HG02981 (cell line): ENCODE measurements around the gene MED26.
"Not testable (repeated sequence)": the region's sequence is repeated elsewhere in the genome, so short reads cannot be mapped to it uniquely, and the experiment has no call there.

ENCODE experiments used
- ATAC-seq: cut with Tn5 transposase; IDR thresholded peaks from one replicate; pipeline ENCODE4 v1.9.1; 2021; ENCODE audit warnings: mild to moderate bottlenecking, moderate library complexity; ENCODE audit not compliant: unreplicated experiment

The MED26 gene

DNA sequence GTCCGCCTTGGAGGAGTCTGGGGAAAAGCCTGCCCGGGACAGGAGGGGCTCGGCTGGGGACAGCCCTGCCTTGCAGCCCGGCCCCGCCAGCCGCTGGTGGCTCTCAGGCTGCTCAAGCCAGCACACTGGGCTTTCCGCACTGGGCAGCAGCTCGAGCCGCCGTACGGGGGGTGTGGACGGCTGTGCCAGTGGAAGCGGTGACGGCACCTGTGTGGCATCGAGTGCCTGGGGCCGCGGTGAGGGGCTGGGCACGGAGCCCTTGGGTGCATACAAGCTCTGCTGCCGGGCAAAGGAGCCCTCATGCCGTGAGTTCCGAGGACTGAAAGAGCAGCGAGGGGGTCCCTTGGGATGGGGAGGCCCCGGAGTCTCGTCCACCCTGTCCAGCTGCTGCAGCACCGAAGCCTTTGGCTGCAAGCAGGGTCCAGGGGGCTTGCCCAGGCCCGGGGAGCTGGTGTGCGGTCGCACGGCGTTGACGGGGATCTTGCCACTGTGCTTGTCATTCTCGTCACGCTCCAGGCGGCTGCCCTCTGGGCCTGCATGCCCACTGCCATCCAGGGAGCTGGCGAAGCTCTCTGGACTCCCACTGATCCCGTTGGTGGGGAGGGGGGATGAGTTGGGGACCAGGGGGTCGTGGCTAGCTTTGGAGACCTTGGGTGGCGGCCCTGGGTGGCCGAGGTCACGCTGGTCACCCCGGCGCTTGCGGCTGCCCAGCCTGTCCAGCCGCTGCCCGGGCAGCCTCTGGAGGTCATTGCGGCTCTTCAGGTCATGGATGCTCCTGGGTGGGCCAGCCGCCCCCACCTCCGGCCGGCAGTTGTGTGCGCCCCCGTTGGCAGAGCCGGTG, 51.1 kb downstream of the MED26 start:
- ATAC-seq, result no peak

DNA sequence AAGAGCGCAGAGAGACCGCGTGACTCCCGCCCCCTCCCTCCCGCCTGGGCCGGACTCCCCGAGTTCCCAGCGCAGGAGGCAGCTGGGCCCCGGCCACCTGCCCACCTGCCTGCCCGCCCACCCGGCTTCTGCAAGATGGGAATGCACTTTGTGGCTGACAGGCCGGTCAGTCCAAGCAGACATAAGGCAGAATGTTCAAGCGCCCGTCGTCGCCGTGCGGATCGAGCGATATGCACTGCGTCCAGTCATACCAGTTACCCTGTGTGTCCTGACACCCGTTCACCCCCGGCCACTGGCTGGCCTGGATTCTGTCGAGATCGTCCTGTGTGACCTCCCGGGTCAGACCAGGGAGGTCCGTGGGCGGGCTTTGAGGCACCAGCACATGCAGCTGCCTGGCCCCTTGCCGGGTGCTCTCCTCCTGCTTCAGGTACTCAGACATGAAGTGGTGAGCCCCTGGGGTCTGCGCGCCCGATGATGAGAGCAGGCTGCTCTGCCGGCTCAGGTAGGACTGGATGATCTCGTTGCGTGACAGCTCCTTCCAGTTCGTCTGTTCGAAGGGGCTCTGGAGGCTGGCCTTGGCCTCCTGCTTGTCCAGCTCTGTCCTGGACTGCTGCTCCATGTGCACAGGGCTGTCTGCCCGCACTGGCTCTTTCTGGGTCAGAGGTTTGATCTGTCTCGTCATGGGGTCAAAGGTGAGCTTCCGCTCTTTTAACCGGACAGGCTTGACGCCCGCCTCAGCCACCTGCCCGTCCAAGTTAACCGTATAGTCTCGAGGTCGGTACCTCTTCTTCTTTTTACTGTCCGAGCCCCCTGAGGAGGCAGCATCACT, 51.9 kb downstream of the MED26 start:
- ATAC-seq, result no peak

DNA sequence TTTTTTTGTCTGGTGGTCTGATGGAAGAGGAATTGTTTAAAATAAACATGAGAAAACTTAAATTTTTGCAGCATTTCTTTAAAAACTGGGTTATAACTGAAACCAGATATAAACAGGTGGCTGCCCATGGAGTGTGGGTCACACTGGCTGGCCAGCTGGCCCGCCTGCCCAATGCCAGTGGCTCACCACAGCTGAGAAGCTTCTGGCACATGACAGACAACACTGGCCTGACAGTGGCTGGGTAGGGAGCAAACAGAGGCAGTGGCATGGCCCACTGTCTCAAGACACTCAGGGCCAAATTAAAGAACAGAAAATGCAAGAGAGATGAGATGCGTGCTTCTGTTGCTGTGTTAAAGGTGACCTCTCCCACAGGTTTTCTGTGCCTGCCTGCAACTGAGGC, 52.7 kb downstream of the MED26 start:
- ATAC-seq, result no peak

DNA sequence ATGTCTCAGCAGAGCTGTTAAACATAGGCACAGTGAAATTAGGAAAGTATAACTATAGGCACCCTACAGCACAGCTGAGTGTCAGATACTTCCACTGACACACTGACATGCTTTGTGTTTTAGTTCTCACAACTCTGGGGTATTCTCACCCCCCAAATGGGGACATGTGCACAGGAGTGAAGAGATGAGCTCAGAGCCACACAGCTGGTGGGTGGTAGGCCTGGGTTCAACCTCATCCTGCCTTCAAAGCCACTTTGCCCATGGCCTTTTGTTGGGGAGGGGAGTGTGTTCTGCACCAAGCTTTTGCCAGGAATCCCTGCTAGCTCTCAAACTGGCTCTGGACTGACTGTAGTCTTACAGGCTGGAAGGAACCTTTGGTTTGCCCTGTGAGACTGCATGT, 54.1 kb downstream of the MED26 start:
- ATAC-seq, result no peak

DNA sequence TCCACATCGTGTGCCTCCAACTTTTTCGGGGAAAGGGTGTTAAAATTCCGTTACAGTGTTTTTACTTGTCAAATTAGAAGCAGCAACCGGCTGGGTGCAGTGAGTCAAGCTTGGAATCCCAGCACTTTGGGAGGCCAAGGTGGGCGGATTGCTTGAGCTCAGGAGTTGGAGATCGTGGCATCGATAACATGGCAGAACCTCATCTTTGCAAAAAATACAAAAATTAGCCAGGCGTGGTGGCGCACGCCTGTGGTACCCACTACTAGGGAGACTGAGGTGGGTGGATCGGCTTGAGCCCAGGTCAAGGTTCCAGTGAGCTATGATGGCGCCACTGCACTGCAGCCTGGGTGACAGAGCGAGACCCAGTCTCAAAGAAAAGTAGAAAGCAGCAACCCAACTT, 54.7 kb downstream of the MED26 start:
- no peak for ATAC-seq

DNA sequence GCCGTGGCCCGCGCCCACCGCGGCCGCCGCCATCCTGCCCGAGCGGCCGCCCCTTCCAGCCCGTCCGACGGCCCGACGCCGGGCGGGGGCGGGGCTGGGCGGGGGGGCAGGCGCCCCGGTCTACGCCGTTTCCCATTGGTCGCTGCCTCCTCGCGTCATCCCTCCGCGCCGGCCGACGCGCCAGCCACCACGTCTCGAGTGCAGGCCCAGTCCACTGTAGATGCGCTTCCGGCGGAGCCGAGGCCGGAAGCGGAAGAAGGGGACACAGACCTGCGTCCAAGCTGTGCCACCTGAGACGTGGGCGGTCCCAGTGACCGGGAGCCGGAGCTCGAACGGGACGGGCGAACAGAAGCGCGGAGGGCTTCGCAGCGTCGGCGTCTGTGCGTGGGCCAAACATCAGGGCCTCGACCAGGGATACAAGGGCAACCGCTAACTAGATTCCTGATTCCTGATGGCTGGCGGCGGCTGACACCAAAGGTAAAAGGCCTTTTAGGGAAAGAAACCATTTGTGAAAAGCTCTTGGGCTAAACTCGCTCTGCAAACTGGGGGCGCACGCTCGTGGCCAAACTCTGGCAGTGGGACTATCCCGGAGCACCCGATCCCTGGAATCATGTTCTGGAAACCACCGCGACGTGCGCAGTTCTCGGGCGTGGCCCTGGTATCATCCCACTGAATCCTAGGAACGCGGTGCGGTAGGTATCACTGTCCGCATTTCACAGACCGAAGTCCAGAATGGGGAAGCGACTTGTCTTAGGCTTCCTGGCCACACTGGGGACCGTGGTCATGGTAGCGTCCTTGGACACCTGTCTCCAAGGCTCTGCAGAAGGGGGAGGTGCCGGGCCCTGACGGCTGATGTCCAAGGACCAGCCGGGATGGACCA, 55.4 kb downstream of the MED26 start, which contains the start of gene SLC35E1:
Gene SLC35E1, minus strand, starts transcription at position 84 of the 880 bp plus-strand sequence. Its CDS starts 51 bp downstream, at position 33.
- ATAC-seq, result peak; percentile 72

DNA sequence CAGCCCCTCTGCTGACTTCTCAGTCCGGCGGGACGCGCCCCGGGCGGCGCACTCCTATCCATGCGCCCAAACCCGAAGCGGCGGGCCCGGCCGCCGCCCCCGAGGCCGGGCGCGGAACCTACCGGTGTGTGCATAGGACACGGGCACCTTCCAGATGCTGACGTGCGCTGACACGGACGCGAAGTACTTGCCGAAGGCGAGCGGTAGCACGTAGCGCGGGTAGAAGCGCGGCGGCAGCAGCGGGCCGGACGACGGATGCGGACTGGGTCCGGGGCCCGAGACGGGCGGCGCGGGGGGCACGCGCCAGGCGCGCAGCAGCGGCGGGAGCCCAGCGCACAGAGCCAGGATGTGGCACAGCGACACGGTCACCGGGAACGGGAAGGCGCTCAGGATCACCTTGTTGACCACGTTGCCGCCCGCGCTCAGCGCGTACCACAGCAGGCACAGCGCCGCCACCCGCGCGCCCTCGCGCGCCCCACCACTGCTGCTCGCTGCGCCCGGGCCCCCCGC, 56.1 kb downstream of the MED26 start:
- peak; percentile 24 for ATAC-seq

DNA sequence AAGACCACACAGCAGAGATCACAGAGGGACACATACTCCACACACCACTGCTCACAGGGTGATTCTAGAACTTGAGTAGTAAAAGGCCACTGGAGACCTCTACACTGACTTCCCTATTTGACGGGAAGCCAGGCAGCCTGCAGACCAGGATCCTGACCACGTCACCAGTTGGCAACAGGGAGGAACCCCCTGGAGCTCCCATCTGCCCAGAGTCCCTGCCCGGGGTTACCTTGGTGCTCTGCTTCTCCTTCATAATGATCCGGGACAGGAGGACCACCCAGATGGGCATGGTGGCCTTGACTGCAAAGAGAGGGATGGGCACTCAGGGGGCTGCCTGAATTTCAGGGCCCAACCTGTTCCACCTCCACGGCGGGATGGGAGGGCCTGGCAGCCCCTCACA, 56.7 kb downstream of the MED26 start:
- no peak for ATAC-seq

DNA sequence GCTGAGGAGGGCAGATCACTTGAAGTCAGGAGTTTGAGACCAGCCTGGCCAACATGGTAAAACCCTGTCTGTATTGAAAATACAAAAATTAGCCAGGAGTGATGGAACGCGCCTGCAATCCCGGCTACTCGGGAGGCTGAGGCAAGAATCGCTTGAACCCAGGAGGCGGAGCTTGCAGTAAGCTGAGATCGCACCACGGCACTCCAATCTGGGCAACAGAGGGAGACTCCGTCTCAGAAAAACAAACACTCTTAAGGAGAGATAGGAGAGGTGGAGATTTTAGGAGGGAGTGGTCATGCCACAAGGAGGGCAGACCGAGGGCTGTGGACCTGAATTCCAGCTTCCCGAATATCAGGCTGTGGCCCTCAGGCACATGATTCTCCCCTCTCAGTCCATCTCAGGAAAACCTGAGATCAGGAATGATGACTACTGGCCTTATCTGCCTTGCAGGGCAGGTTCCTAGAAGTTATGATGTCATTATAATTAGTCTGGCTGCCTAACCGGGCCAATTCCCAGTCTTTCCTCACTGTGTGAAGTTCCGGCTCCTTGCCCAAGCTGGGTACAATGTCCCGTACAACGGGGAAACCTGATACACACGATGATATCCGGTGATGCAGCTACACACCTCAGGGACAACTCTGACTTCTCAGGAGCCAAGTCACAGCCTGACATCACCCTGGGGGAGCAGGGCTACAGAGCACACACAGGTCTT, 58.2 kb downstream of the MED26 start:
- ATAC-seq, result no peak

DNA sequence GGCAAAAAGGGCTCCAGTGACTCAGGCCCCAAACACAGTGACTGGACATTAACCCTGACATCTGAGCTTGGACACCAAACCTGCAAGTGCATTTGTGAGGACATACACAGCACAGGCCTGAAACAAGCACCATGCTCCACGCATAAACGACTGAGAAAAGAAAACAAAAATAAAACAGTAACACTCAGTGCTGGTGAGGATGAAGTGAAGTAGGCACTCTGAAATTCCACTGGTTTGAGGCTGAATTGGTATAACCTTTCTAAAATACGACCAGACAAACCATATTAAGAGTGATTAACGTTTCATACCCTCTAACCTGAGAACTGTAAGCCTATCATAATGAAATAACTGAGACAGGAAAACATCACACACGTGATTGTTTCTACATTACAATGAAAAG, 61.3 kb downstream of the MED26 start:
- ATAC-seq, result no peak

DNA sequence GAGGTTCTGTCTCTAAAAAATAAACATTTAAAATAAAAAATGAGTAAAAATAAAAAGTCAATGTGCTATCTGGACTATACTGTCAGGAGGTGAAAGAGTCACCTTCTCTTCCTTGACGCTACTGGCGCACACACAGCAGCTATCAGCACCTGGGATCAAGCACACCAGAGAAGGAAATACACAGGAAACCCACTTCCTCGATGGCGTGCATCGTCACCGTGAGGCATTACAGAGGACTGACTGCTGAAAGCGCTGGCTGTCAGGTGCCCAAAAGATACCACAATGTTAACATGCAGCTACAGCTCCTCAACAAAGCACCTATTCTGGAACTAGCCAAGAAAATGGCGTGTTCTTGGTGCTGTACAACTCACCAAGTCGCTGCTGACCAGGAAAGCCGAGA, 61.8 kb downstream of the MED26 start:
- no peak for ATAC-seq

DNA sequence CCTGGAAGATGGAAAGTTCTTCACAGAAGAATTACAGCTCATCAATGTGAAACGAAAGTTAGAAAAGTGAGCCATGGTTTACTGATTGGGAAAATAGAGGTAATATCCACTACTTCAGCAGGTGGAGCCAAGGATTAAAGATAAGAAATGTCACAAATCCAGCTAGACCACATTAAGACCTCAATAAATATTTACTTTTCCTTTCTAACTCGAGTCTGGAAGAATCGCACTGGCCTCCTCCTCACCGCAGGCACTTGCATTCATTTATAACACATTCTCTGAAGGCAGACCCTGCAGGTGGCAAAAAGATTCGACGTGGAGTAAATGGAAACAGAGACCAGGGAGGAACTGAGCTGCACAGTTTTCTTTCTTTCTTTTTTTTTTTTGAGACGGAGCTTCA, 63.2 kb downstream of the MED26 start:
- ATAC-seq, result no peak

DNA sequence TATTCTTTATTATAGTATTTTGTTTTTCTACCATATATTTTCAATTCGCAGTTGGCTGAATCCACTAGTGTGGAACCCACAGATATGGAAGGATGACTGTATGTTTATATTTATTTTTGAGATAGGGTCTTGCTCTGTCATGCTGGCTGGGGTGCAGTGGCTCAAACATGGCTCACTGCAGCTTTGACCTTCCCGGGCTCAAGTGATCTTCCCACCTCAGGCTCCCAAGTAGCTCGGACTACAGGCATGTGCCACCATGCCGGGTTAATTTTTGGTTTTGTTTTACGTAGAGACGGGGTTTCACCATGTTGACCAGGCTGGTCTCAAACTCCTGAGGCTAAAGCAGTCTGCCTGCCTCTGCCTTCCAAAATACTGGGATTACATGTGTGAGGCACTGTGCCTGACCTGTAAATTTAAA, 65.4 kb downstream of the MED26 start:
- ATAC-seq, result no peak

DNA sequence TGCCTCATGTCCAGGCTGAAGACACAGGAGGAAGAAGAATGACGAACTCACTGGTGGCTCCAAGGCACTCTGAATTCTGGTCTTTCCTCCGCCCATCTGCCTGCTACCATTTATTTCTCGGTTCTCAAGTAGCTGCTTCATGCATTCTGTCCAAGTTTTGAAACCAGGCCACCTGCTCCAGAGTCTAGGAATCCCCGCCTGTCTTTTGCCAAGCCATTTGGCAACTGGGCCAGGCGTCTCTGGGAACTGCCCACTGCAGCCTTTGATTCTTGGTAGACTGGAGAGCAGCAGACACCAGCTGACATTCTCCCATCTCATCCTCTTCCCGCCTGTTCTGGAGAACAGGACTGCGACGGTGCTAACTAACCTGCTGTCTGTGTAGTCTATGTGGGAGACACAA, 66.6 kb downstream of the MED26 start:
- no peak for ATAC-seq

DNA sequence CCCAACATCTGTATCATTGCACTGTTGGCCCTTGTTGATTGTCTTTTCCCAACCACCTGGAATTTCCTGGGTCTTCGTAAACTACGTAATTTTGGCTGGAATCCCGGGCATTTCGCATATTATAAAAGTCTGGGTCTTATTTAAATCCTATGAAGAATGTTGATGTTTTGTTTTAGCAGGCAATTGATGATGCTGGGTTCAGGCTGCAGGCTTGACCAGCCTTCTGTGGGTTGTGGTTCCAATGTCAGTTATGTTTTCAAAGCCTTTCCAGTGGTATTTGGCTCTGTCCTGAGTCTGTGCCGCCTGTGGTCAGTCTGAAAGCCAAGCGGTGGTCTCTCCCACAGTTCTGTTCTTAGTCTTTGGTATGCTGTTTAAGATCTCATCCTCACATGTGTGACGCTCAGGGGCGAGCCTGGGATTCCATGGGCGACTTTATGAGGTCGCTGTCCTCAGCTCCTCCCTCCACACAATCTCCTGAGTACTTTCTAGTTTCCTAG, 68.2 kb downstream of the MED26 start:
- no peak for ATAC-seq

DNA sequence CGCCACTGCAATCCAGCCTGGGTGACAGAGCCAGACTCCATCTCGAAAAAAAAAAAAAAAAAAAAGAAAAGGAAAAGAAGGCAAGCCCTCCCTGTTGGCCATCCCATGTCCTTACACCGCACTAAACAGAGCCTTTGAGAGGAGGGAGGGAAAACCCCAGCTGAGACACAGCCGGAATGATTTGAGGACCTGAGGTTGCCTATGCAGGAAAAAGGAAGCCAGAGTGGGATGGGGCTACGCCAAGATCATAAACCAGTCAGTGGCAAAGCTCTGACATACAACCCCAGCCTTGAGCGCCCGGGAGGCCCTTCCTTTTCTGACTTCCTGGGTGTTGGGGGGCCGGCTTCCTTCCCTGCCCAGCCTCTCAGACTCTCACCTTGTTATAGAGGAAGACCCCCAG, 73.2 kb downstream of the MED26 start:
- no peak for ATAC-seq

DNA sequence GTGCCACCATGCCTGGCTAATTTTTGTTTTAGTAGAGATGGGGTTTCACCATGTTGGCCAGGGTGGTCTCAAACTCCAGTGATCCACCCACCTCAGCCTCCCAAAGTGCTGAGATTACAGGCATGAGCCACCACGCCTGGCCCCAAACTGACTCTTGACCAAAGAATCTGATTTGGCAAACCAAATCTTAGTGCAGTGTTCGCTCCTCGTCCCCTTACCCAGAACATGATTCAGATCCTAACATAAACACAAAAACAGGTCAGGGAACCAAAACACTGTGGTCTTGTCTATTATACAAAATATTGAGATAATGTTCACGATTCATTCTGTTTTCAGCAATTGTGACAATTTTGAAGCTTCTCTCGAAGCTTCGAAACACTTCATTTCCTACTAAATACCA, 76.1 kb downstream of the MED26 start:
- ATAC-seq, result not testable (repeated sequence)

DNA sequence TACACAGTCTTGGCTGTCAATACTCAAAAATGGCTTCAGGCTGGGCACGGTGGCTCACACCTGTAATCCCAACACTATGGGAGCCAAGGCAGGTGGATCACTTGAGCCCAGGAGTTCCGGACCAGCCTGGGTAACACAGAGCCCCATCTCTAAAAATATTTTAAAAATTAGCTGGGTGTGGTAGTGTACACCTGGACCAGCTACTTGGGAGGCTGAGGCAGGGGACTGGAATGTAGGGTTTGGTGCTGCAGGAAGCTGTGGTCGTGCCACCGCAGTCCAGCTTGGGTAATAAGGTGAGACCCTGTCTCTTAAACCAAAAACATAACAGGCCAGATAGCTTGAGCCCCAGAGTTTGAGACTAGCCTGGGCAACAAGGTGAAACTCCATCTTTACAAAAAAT, 79.0 kb downstream of the MED26 start:
- ATAC-seq, result no peak

DNA sequence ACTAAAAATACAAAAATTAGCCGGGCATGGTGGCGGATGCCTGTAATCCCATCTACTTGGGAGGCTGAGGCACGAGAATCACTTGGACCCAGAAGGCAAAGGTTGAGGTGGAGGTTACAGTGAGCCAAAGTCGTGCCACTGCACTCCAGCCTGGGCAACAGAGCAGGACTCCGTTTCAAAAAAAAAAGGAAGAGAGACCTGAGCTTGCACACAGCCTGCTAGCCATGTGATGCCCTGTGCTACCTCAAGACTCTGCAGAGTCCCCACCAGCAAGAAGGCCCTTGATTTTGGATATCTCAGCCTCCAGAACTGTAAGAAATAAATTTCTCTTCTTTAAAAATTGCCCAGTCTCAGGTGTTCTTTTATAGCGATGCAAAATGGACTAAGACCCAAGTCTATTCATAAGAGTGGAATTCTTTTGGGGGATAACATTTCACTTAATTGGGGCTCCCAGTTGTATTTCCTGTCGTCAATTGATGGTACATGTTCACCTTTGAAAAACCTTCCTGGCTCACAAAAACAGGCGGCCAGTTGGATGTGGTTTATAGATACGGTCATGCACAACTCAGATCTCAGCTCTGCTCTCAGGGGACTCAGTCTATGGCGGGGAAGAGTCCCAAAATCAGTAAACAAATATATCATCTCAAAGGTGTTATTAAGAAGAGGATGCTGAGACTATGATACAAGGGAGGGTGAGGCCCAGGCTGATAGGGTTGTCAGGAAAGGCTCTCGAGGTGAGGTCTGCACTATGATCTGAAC, 83.4 kb downstream of the MED26 start:
- no peak for ATAC-seq
